GM04503 (cell line): Measurements from ENCODE around the gene GRB10.
"Not testable (repeated sequence)": the region's sequence is repeated elsewhere in the genome, so short reads cannot be mapped to it uniquely, and the experiment has no call there.

Source experiments
- DNase-seq: peaks from one replicate; pipeline ENCODE4 v3.0.0-alpha.2; 2012; ENCODE audit warnings: low read depth

GRB10 gene

GRCh38 chr7:50743016-50743415, 39.7 kb downstream of the GRB10 start:
- DNase-seq = no peak

DNA sequence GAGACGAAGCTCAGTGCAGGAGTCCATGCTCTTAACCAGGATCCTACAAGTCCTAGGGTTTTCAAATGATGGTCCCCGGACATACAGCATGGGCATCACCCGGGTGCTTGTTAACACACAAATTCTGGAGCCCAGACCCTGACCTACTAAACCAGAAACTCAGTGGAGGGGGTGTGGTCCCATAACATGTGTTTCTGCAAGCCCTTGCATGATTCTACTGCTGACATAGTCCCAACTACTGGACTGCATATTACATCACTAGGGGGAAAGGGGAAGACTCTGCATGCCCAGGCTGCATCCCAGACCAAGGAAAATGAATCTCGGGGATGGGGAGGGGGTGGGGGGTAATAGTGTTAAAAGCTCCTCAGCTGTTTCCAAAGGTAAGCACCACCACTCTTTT, 40.3 kb downstream of the GRB10 start:
- DNase-seq = no peak

DNA sequence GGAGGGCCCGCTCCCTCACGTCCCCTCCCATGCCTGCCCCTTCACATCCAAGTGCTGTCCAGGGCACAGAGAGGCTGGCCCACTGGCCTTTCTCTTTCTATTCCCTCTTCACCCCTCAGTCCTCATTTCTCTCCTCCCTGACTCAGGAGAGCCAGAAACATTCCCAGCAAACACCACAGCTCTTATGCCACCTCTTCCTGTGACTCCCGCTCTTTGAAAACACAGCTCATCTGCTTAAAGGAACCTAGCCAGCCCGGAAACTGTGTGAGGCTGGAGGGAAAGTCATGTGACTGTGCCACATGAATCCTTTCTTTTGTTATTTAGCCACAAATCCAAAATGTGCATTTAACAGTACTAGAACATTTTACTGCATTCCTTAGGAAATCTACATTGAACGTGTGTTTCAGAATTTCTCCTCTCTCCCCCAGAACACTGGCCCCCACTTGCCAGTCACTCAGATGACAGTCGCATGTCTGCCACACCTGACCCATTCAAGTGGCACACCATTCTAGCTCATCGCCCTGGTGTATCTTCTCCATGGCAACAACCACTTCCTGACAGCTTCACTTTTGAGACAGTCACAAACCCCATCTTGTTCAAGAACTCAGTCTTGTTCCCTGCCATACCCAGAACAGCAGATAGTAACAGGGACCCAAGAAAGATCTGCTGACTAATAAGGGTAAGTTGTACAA, 42.8 kb downstream of the GRB10 start:
- DNase-seq = peak; percentile 20

GRCh38 chr7:50738932-50739331, 43.8 kb downstream of the GRB10 start:
- no peak for DNase-seq

DNA sequence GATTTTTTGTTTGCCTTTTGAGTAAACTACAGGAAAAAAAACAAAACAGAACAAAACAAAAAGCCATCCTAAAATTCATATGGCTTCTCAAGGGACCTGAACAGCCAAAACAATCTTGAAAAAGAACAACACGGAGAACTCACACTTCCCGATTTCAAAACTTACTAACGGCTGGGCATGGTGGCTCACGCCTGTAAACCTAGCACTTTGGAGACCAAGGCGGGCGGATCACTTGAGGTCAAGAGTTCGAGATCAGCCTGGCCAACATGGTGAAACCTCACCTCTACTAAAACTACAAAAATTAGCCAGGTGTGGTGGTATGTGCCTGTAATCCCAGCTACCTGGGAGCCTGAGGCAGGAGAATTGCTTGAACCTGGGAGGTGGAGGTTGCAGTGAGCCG, 46.9 kb downstream of the GRB10 start:
- not testable (repeated sequence) for DNase-seq

GRCh38 chr7:50735333-50735732, 47.4 kb downstream of the GRB10 start:
- no peak for DNase-seq

DNA sequence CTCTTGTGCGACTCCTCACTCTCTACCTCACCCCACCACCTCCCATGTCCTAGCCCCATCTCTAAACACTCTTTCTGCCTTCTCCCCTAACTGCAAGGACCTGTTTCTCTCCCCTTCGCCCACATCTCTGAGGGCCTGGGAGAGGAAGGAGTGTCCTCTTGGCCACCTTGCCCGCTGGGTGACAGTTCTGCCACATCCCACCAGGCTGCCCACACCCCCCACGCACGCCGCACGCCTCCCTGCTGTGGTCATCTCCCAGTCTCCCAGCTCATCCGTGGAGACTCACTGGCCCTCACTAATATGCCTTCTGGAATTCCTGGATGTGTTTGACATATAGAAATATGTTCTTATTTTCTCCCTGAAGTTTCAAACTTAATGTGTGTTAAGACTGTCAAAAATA, 48.5 kb downstream of the GRB10 start:
- DNase-seq = no peak

- no peak for DNase-seq
Observed at GRCh38 chr7:50733552-50733951, 49.1 kb downstream of the GRB10 start.

DNA sequence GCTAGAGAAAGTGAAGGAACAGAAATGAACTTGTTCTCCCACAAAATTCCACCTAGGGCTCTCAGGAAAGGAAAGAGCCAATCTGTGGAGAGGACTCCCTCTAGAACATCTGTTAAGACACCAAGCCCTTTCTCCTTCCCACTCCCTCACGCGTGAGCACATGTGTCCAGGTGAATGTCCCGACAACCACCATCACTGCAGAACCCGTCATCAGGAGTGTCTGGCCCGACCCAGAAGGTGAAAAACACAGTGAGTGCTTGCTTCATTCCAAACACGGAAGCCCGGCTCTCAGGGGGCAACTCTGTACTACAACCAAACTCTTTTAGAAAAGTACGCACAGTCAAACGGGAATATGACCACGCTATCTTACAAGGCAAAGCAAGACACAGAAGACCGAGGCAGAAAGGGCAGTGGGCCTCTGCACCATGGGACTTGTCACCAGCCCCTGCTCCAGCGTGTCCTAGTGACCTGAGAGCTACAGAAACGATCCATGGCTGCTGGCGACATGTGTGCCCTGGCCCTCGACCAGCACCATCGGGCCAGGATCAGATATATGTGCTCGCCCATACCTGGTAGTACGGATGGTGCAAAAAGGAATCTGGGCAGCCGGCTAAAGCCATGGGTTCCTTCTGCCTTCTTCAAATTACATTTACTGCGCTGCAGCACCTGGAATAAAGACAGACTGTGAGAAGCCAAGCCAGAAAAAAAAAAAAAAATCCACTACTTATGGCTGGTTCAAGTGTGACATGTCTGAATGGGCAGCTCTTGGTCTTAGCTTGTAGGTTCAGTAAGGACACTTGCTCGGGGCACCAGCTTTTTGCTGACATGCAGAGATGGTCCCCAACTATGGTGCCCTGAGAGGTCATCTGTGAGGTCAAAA, 50.8 kb downstream of the GRB10 start:
- DNase-seq = no peak

- no peak for DNase-seq
Observed at GRCh38 chr7:50730446-50731400, 52.0 kb downstream of the GRB10 start.

DNA sequence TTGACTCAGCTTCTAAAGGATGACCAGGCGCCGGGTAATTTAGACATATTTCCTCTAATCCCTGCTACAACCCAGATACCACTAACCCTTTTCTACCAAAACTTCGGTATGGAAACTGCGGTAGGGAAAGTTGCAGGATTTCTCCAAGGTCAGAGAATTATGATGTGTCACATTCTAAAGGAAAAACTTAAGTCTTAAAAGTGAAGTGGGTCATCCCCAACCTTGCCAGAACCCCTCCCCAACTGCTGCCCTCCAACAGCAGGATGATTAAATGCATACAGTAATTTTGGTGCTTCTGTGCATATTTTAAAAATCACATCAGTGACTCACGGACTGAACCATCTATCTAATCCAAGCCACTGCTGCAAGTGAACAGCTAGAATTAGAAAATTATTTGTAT, 52.7 kb downstream of the GRB10 start:
- DNase-seq = peak; percentile 49

DNA sequence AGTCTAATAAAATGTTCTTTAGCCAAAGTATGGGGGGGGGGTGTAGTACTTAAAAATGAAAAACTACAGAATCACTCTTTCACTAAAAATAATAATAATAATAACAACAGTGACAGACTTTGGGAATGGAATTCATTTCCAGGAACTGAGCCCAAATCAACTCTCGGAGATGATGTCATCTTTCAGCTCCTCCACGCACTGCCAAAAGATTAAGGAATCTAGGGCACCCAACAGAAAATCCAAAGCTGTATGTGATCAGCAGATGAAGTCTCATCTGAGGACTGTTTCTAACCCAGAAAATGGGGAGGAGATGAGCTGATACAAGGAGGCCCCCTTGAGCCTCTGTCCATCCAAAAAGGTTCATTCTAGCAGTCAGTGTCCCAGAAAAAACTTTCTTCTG, 54.5 kb downstream of the GRB10 start:
- peak; percentile 39 for DNase-seq

- DNase-seq = no peak
Observed at GRCh38 chr7:50727711-50728110, 55.0 kb downstream of the GRB10 start.

GRCh38 chr7:50727072-50727471, 55.6 kb downstream of the GRB10 start:
- DNase-seq = no peak

- DNase-seq = no peak
Observed at GRCh38 chr7:50725774-50726173, 56.9 kb downstream of the GRB10 start.

- no peak for DNase-seq
Observed at GRCh38 chr7:50724526-50725520, 57.9 kb downstream of the GRB10 start.

DNA sequence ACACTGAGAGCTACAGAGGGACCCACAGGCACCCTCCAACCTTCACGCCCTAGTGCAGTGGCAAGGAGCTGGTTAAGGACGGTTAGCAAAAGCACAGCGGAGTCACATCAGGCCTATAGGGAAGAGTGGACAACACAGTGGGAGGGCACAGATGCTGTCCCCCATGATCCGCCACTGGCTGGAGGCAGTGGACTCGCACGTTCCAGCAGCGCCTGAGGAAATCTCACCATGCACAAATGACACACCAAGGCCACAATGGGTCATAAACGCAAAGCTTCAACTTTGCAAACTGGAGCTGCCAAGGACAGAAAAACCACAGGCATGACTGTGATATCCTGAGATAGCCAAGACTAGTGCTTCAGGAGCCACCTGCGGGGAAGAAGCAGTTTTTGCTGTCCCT, 58.8 kb downstream of the GRB10 start:
- no peak for DNase-seq

GRCh38 chr7:50723173-50723572, 59.5 kb downstream of the GRB10 start:
- no peak for DNase-seq

DNA sequence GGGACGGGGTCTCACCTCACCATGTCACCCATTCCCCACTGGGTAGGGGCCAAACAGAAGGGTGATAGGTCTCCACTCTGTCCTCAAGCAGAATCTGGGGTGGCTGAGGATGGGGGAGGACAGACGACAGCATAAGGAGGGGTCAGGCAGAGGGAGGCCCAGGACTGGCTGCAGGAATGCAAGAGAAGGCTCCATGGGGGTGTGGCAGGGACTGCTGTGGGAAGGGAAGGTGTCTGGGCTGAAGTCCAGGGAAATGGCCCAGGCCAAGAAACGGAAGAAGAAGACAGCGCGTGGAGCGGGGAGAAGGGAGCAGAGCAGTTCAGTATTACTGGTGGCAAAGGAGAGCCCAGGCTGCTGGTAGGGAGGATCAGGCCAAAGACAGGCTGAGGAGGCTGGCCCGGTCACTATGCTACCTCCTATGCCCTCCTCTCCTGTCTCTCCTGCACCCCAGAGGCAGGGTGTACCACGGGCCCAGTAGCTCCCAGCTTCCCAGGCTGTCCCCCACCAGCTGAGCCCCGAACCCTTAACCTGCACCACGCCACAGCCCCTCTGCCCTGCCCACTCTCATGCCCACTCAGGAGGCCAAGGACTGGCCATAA, 60.9 kb downstream of the GRB10 start:
- no peak for DNase-seq

DNA sequence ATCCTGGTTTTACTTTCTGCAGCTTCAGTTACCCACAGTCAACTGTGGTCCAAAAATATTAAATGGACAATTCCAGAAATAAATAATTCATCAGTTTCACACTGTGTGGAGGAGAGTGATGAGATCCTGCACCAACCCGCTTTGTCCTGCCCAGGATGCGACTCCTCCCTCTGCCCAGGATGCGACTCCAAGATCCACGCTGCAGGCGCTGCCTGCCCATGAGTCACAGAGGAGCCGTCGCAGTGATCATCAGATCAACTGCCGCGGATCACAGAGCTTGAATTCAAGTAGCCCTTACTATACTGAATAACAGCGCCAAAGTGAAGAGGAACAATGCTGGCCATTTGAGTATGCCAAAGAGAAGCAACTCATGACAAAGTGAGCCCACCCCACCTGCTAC, 61.5 kb downstream of the GRB10 start:
- DNase-seq = no peak

DNA sequence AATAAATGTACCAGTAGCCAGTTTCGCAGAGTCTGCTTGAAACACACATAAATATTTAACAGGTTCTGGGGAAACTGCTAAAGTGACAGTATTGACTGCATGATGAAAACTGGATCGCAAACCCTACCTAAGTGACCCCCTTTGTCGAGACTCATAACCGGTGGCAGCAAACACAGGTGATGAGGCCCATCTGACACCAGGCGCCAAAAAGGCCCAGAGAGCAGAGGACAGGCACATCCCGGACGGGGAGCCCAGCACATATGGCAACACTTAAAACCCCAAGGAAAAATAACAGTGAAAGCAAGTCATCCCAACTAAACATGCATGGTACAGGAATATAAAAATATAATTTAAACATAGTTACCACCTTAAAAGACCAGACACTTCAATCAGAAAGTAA, 62.4 kb downstream of the GRB10 start:
- DNase-seq = no peak
